ENCODE results near the gene HABP4. TPM values are rescaled to one million over a fixed set of nuclear protein-coding genes. Genes with fewer than 3 reads are reported as not detected.
A peak's percentile ranks its signal among the peaks of the same experiment; 100 is the strongest.

The HABP4 gene
- total RNA-seq, 1 experiment from 2014 or later: 21.0 TPM

GRCh38 chr9:96417051-96417586 is 32.9 kb upstream of the HABP4 start:
- no peaks in the 10 kb centered on the region for H3K27me3 ChIP-seq (ENCODE audit: insufficient read depth, low read length)
- H3K79me2 ChIP-seq (ENCODE audit: insufficient read depth, low read length): peaks cover 51% of the 10 kb centered on the region
- H3K9ac ChIP-seq (ENCODE audit: low read length): peak overlapping the region; percentile 78
- peak overlapping the region; percentile 99 for H3K27ac ChIP-seq (ENCODE audit: low read depth, low read length)
- ChIA-PET CTCF (no interaction called here), RAD21 (ENCODE audit: low non-redundant PET in 1 of 2, low total read pairs in 2 of 2, uncharacterized antibody in 2 of 2, unreplicated experiment in 2 of 2) (interaction anchor here in 1 of 2 experiments (0.8 kb wide), 1 partner anchor 89 kb away, joined by 3 read pairs; no protein-coding TSS in a partner anchor), POLR2A (no interaction called here)
- intact Hi-C loops (cut with micrococcal nuclease): loop anchor here (5.0 to 10.0 kb wide), 2 partner anchors 75 to 438 kb away; partner anchors contain the start of gene ZNF782
- no peaks in the 10 kb centered on the region for H3K9me2 ChIP-seq (ENCODE audit: insufficient read depth)
- H3K4me2 ChIP-seq (ENCODE audit: low read length): peak overlapping the region; percentile 86
- no peaks in the 10 kb centered on the region for H4K20me1 ChIP-seq (ENCODE audit: insufficient read depth)
- BruUV-seq (replicated peaks): no TSS peak
- peaks cover 21 to 37% of the 10 kb centered on the region in 2 experiments for H3K4me1 ChIP-seq (ENCODE audit: control insufficient read depth in 1 of 2, insufficient read depth in 2 of 2, low read length in 2 of 2)
- ATAC-seq (peak; percentile 5), DNase-seq (ENCODE audit: low read depth, low spot score) (peak; percentile 56)
- H3K9me3 ChIP-seq (ENCODE audit: control insufficient read depth in 1 of 2, insufficient read depth in 1 of 2, low read depth in 1 of 2, low read length in 2 of 2): no peaks in the 10 kb centered on the region
- TF ChIP-seq TCF7L2 (IDR thresholded peaks at IDR 0.05; ENCODE audit: borderline replicate concordance, extremely low read depth, insufficient read depth, insufficient read length) (peak; percentile 42), SP1 (IDR thresholded peaks at IDR 0.05; ENCODE audit: low read depth) (peak; percentile 66), ZFX (IDR thresholded peaks at IDR 0.05) (no peak), SRF (IDR thresholded peaks at IDR 0.05; ENCODE audit: low read depth) (peak; percentile 85), POLR2A (IDR thresholded peaks at IDR 0.05; ENCODE audit: borderline replicate concordance, extremely low read depth, insufficient read depth, insufficient read length) (no peak), EGR1 (IDR thresholded peaks at IDR 0.05; ENCODE audit: low read depth) (peak; percentile 32; the same call in 1 of the 2 replicates), EZH2 (IDR thresholded peaks at IDR 0.05) (no peak), CEBPB (IDR thresholded peaks at IDR 0.05; ENCODE audit: low read depth) (no peak), POLR2AphosphoS5 (IDR thresholded peaks at IDR 0.05; ENCODE audit: low read depth, low read length) (peak; percentile 54), RAD21 (IDR thresholded peaks at IDR 0.05; ENCODE audit: low read depth) (peak; percentile 14; the same call in 1 of the 2 replicates), JUND (IDR thresholded peaks at IDR 0.05) (peak; percentile 36; the same call in 1 of the 2 replicates), SIN3A (IDR thresholded peaks at IDR 0.05; ENCODE audit: low read depth) (peak; percentile 95)
- TF ChIP-seq, protein P1, sequence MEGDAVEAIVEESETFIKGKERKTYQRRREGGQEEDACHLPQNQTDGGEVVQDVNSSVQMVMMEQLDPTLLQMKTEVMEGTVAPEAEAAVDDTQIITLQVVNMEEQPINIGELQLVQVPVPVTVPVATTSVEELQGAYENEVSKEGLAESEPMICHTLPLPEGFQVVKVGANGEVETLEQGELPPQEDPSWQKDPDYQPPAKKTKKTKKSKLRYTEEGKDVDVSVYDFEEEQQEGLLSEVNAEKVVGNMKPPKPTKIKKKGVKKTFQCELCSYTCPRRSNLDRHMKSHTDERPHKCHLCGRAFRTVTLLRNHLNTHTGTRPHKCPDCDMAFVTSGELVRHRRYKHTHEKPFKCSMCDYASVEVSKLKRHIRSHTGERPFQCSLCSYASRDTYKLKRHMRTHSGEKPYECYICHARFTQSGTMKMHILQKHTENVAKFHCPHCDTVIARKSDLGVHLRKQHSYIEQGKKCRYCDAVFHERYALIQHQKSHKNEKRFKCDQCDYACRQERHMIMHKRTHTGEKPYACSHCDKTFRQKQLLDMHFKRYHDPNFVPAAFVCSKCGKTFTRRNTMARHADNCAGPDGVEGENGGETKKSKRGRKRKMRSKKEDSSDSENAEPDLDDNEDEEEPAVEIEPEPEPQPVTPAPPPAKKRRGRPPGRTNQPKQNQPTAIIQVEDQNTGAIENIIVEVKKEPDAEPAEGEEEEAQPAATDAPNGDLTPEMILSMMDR (IDR thresholded peaks at IDR 0.05 in 2 of 3, conservative IDR thresholded peaks at IDR 0.05 in 1 of 3; ENCODE audit: borderline replicate concordance in 1 of 3, insufficient read depth in 1 of 3, low read depth in 2 of 3, low read length in 2 of 3): peak in 1 of 3 experiments; percentile 3; a peak in 1 of 6 replicates
- TF ChIP-seq, protein P2, sequence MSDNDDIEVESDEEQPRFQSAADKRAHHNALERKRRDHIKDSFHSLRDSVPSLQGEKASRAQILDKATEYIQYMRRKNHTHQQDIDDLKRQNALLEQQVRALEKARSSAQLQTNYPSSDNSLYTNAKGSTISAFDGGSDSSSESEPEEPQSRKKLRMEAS (IDR thresholded peaks at IDR 0.05): peak; percentile 90
- TF ChIP-seq, protein P3, sequence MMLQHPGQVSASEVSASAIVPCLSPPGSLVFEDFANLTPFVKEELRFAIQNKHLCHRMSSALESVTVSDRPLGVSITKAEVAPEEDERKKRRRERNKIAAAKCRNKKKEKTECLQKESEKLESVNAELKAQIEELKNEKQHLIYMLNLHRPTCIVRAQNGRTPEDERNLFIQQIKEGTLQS (IDR thresholded peaks at IDR 0.05): no peak
- H3K36me3 ChIP-seq (ENCODE audit: control insufficient read depth in 1 of 2, insufficient read depth in 2 of 2, low read length in 2 of 2): no peaks in the 10 kb centered on the region
- H2AFZ ChIP-seq (ENCODE audit: low read depth, low read length, poor library complexity, severe bottlenecking): no peak overlapping the region
- peak overlapping the region; percentile 69 to 73 for H3K4me3 ChIP-seq (replicated peaks in 1 of 2; ENCODE audit: low read depth in 1 of 2, low read length in 2 of 2)

Data from HCT116 (cell line).